HG03342 (cell line): ENCODE measurements around the gene PUS7L.
"Not testable (repeated sequence)": the region's sequence is repeated elsewhere in the genome, so short reads cannot be mapped to it uniquely, and the experiment has no call there.

ENCODE experiments used
- ATAC-seq: cut with Tn5 transposase; IDR thresholded peaks from one replicate; pipeline ENCODE4 v1.9.1; 2021; ENCODE audit warnings: mild to moderate bottlenecking, moderate library complexity; ENCODE audit not compliant: unreplicated experiment

PUS7L gene

GRCh38 chr12:43750814-43751213, 7.8 kb downstream of the PUS7L start:
- ATAC-seq: no peak

- no peak for ATAC-seq
Measured at GRCh38 chr12:43749016-43749415, 9.6 kb downstream of the PUS7L start.

- ATAC-seq: no peak
Measured at GRCh38 chr12:43744826-43745225, 13.8 kb downstream of the PUS7L start.

- no peak for ATAC-seq
Measured at GRCh38 chr12:43742106-43742505, 16.5 kb downstream of the PUS7L start.

GRCh38 chr12:43740511-43741100, 18.0 kb downstream of the PUS7L start:
- no peak for ATAC-seq

GRCh38 chr12:43737646-43738045, 20.9 kb downstream of the PUS7L start:
- ATAC-seq: no peak

- no peak for ATAC-seq
Measured at GRCh38 chr12:43736927-43737440, 21.6 kb downstream of the PUS7L start.

- no peak for ATAC-seq
Measured at GRCh38 chr12:43733687-43734086, 24.9 kb downstream of the PUS7L start.

GRCh38 chr12:43730283-43730682, 28.3 kb downstream of the PUS7L start:
- ATAC-seq: no peak

- no peak for ATAC-seq
Measured at GRCh38 chr12:43728698-43729097, 29.9 kb downstream of the PUS7L start.

GRCh38 chr12:43728117-43728516, 30.5 kb downstream of the PUS7L start:
- ATAC-seq: no peak

GRCh38 chr12:43723134-43723533, 35.5 kb downstream of the PUS7L start:
- no peak for ATAC-seq

- no peak for ATAC-seq
Measured at GRCh38 chr12:43722621-43723020, 36.0 kb downstream of the PUS7L start.

- ATAC-seq: no peak
Measured at GRCh38 chr12:43711348-43711747, 47.2 kb downstream of the PUS7L start.

GRCh38 chr12:43703772-43704171, 54.8 kb downstream of the PUS7L start:
- ATAC-seq: not testable (repeated sequence)

GRCh38 chr12:43701194-43701593, 57.4 kb downstream of the PUS7L start:
- not testable (repeated sequence) for ATAC-seq

- ATAC-seq: no peak
Measured at GRCh38 chr12:43696154-43696553, 62.4 kb downstream of the PUS7L start.

- no peak for ATAC-seq
Measured at GRCh38 chr12:43694879-43695278, 63.7 kb downstream of the PUS7L start.

GRCh38 chr12:43692064-43692463, 66.5 kb downstream of the PUS7L start:
- ATAC-seq: no peak

- ATAC-seq: not testable (repeated sequence)
Measured at GRCh38 chr12:43685491-43685890, 73.1 kb downstream of the PUS7L start.

- ATAC-seq: peak; percentile 98
Measured at GRCh38 chr12:43676183-43676813, 82.3 kb downstream of the PUS7L start.

- no peak for ATAC-seq
Measured at GRCh38 chr12:43675048-43675904, 83.3 kb downstream of the PUS7L start.
